CD4-positive, alpha-beta T cell (primary cell): Measurements from ENCODE around the gene NEXN. TPM values are rescaled to one million over a fixed set of nuclear protein-coding genes. Genes with fewer than 3 reads are reported as not detected.

Experiments
- ATAC-seq: fragments of 200-7000 bp; cut with Tn5 transposase; one replicate; pipeline ENCODE4 v1.10.0; 2022; ENCODE audit warnings: mild to moderate bottlenecking; ENCODE audit not compliant: poor library complexity
- CTCF ChIA-PET: fragments of 350-600 bp; sonication (Branson Sonifier 250); formaldehyde crosslinking; loops from one replicate; lab custom pipeline; 2021; ENCODE audit warnings: antibody characterized with exemption, inconsistent platforms; lab: Charles Lee
- POLR2A ChIA-PET: fragments of 350-600 bp; sonication (Branson Sonifier 250); formaldehyde crosslinking; loops from one replicate; lab custom pipeline; 2021; ENCODE audit warnings: antibody characterized with exemption, inconsistent platforms; lab: Charles Lee
- DNase-seq, 14 experiments: peaks; one replicate each; pipeline ENCODE4 v3.0.0-alpha.2; 2013 to 2020; ENCODE audit warnings: mixed read lengths in 2 of 14
- H3K27ac ChIP-seq, 2 donors: one replicate each; pipeline versions ENCODE4 v1.5.1 to v1.7.0; 2013; ENCODE audit warnings: low read length in 2 of 2, low read depth in 1 of 2, mild to moderate bottlenecking in 1 of 2
- H3K27me3 ChIP-seq, 2 experiments: 1 replicate in 1 of 2; 2 replicates in 1 of 2; pipeline versions ENCODE4 v1.6.1 to v1.7.0; 2013; ENCODE audit warnings: low read length in 2 of 2, control low read depth in 1 of 2, mild to moderate bottlenecking in 1 of 2, moderate library complexity in 1 of 2; ENCODE audit not compliant: insufficient read depth in 2 of 2, control insufficient read depth in 1 of 2
- H3K36me3 ChIP-seq: one replicate; pipeline ENCODE4 v1.6.1; 2013; ENCODE audit warnings: low read length, control low read depth; ENCODE audit not compliant: insufficient read depth
- H3K4me1 ChIP-seq: one replicate; pipeline ENCODE4 v1.6.1; 2013; ENCODE audit warnings: low read length, control low read depth; ENCODE audit not compliant: insufficient read depth
- H3K4me3 ChIP-seq: one replicate; pipeline ENCODE4 v1.5.1; 2013; ENCODE audit warnings: mild to moderate bottlenecking, low read length, moderate library complexity
- H3K9me3 ChIP-seq, 2 experiments: 1 replicate in 1 of 2; 2 replicates in 1 of 2; pipeline versions ENCODE4 v1.6.1 to v1.7.0; 2013; ENCODE audit warnings: low read length in 2 of 2, mild to moderate bottlenecking in 2 of 2, control low read depth in 1 of 2, moderate library complexity in 1 of 2; ENCODE audit not compliant: control insufficient read depth in 1 of 2, insufficient read depth in 1 of 2
- H3K27ac Mint-ChIP-seq: one replicate; pipeline ENCODE4 v1.8.0; 2020; ENCODE audit warnings: mixed read lengths
- H3K27me3 Mint-ChIP-seq: one replicate; pipeline ENCODE4 v1.8.0; 2021; ENCODE audit warnings: mixed read lengths
- H3K36me3 Mint-ChIP-seq: one replicate; pipeline ENCODE4 v1.8.0; 2021; ENCODE audit warnings: low read depth, mixed read lengths
- H3K4me1 Mint-ChIP-seq: one replicate; pipeline ENCODE4 v1.8.0; 2021; ENCODE audit warnings: low read depth, mixed read lengths
- H3K4me3 Mint-ChIP-seq: one replicate; pipeline ENCODE4 v1.8.0; 2020; ENCODE audit warnings: mild to moderate bottlenecking, mixed read lengths
- H3K9me3 Mint-ChIP-seq: one replicate; pipeline ENCODE4 v1.8.0; 2020; ENCODE audit warnings: mixed read lengths
- intact Hi-C, 2 experiments: fragments of 100-400 bp; cut with DNase I in 1 of 2; cut with micrococcal nuclease in 1 of 2; formaldehyde crosslinking; loops; one replicate each; pipeline versions ENCODE4 v1.15.1 to v1.9.0; 2023 to 2025; cut with DNase I, micrococcal nuclease
- total RNA-seq, 174 experiments: library from RNA in 2 of 174; stranded (reverse) in 2 of 174; gene quantifications; one replicate each; pipeline ENCODE4 v1.2.3 and lab custom pipeline; 2021 to 2026
- TF ChIP-seq, protein P1 (sequence below): fragments of 200-600 bp; IDR thresholded peaks from one replicate; pipeline ENCODE4 v1.8.0; 2022; ENCODE audit warnings: antibody characterized with exemption, mild to moderate bottlenecking

Gene NEXN
- total RNA-seq, 2 experiments from 2014 or later = 0.25 TPM; not detected in 1

DNA sequence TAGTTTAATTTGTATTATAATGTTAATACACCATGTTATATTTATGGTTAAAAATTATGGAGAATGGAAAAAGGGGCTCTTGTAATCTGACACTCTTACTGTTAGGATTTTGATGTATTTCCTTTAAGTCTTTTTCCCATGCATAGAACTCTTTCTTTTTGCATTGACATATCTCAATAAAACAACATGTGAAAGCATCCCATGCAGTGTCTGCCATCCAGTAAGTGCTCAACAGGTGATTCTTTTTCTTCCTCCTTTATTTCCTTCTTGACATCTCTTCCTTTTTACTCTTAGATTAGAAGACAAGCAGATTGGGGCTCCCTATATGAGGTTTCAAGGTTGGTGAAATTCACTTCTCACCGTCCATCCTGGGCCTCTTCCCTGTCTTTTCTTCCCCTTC lies 2.8 kb downstream of the NEXN start:
- Mint-ChIP-seq H3K27me3 (peaks cover 24% of the 10 kb centered on the region), H3K36me3 (peaks cover 3% of the 10 kb centered on the region), H3K4me3 (no peak overlapping the region), H3K27ac (no peak overlapping the region), H3K9me3 (peaks cover 5% of the 10 kb centered on the region), H3K4me1 (peaks cover 9% of the 10 kb centered on the region)
- ATAC-seq = no peak
- CTCF ChIA-PET = no interaction called here
- Histone ChIP-seq H3K4me1 (peaks cover 12% of the 10 kb centered on the region), H3K36me3 (no peaks in the 10 kb centered on the region), H3K9me3 (peaks cover 0 to 14% of the 10 kb centered on the region in 2 experiments), H3K27me3 (peaks cover 9 to 12% of the 10 kb centered on the region in 2 experiments), H3K4me3 (no peak overlapping the region), H3K27ac (no peak overlapping the region)
- TF ChIP-seq, protein P1, sequence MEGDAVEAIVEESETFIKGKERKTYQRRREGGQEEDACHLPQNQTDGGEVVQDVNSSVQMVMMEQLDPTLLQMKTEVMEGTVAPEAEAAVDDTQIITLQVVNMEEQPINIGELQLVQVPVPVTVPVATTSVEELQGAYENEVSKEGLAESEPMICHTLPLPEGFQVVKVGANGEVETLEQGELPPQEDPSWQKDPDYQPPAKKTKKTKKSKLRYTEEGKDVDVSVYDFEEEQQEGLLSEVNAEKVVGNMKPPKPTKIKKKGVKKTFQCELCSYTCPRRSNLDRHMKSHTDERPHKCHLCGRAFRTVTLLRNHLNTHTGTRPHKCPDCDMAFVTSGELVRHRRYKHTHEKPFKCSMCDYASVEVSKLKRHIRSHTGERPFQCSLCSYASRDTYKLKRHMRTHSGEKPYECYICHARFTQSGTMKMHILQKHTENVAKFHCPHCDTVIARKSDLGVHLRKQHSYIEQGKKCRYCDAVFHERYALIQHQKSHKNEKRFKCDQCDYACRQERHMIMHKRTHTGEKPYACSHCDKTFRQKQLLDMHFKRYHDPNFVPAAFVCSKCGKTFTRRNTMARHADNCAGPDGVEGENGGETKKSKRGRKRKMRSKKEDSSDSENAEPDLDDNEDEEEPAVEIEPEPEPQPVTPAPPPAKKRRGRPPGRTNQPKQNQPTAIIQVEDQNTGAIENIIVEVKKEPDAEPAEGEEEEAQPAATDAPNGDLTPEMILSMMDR = no peak
- DNase-seq = no peak
- intact Hi-C loops = no loop called here
- POLR2A ChIA-PET = no interaction called here

DNA sequence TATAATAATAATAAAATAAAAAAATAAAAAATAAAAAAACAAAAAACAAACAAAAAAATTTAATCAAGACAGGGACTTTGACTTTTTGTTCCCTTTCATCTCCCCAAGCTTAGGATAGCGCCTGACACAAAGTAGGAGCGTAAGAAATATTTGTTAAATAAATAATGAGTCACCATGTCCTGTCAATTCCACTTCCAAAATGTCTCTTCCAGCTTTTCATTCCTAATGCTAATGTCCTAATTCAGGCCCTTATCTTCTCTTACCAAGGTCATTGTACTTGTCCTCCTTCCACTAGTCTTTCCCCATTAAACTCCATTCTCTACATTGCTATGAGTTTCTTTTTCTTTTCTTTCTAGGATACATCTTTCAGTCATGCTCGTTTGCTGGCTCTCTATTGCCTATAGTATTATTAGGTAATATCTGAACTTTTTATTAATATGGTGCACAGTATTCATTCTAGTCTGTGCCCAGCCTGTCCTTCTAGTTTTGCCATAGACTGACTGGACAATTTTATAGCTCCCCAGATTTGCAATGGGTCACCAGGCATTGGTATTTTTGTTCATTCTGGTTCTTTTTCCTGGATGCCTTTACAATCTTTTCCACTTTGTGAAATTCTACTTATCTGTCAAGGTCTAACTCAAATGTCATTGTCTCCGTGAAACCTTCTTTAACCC lies 11.4 kb downstream of the NEXN start:
- DNase-seq = no peak
- Mint-ChIP-seq H3K9me3 (peaks cover 2% of the 10 kb centered on the region), H3K27ac (no peak overlapping the region), H3K36me3 (no peaks in the 10 kb centered on the region), H3K27me3 (no peaks in the 10 kb centered on the region), H3K4me3 (no peak overlapping the region), H3K4me1 (no peaks in the 10 kb centered on the region)
- Histone ChIP-seq H3K36me3 (no peaks in the 10 kb centered on the region), H3K27me3 (no peaks in the 10 kb centered on the region), H3K9me3 (peaks cover 0 to 4% of the 10 kb centered on the region in 2 experiments), H3K4me1 (no peaks in the 10 kb centered on the region), H3K27ac (no peak overlapping the region), H3K4me3 (no peak overlapping the region)
- ATAC-seq = no peak
- TF ChIP-seq, protein P1 = no peak
- CTCF ChIA-PET = no interaction called here
- POLR2A ChIA-PET = no interaction called here
- intact Hi-C loops = loop anchor here in 1 of 2 experiments (5.0 kb wide), 1 partner anchor 1232 kb away; no protein-coding TSS in a partner anchor

DNA sequence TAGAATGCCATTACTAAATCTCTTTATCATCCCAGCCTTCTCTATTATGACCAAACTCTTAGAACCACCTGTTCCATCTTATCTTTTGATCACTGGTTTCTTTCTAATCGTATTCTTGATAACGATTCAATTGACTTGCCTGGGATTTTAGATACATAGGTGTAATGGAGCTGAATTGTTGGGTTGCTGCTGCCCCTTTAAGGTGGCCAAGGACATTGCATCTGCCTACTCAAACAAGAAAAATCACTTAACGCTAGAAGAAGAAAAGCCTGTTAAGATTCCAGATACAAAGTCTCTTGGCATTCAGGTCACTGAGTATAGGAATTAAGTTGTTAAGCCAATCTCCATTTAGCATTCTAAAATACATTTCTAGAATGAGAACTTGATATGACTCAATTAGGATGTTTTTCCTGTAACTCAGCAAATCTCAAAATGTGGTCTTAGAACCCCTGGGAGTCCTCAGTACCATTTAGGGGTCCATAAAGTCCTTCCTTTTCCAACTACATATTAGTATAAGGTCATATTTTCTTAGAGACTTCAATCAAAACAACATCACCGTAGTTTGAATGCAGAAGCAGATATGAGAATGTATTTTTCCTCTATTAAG lies 12.4 kb downstream of the NEXN start:
- no peaks in the 10 kb centered on the region for H3K36me3 ChIP-seq
- no peaks in the 10 kb centered on the region for H3K27me3 ChIP-seq
- ChIA-PET CTCF (no interaction called here), POLR2A (no interaction called here)
- Mint-ChIP-seq H3K9me3 (peaks cover 2% of the 10 kb centered on the region), H3K4me1 (no peaks in the 10 kb centered on the region), H3K27ac (no peak overlapping the region), H3K4me3 (no peak overlapping the region), H3K27me3 (no peaks in the 10 kb centered on the region), H3K36me3 (no peaks in the 10 kb centered on the region)
- TF ChIP-seq, protein P1 = peak; percentile 41
- peaks cover 0 to 4% of the 10 kb centered on the region in 2 experiments for H3K9me3 ChIP-seq
- ATAC-seq = no peak
- no peak overlapping the region for H3K4me3 ChIP-seq
- intact Hi-C loops = loop anchor here in 1 of 2 experiments (5.0 kb wide), 1 partner anchor 1233 kb away; no protein-coding TSS in a partner anchor
- no peaks in the 10 kb centered on the region for H3K4me1 ChIP-seq
- peak in 3 of 14 experiments; percentile 12 to 28 (median 23) for DNase-seq
- H3K27ac ChIP-seq = no peak overlapping the region
